ENCODE measurements around the gene GRB2.

The GRB2 gene

GRCh38 chr17:75341784-75342486 is 63.5 kb downstream of the GRB2 start:
- no peak for TF ChIP-seq CTCF (IDR thresholded peaks at IDR 0.05; ENCODE audit: insufficient read depth, missing control alignments)
- no peak for DNase-seq (ENCODE audit: insufficient read length, low spot score)
- no peak for FAIRE-seq

GRCh38 chr17:75340631-75341030 is 64.8 kb downstream of the GRB2 start:
- TF ChIP-seq CTCF (IDR thresholded peaks at IDR 0.05; ENCODE audit: insufficient read depth, missing control alignments) = no peak

GRCh38 chr17:75339971-75340370 is 65.5 kb downstream of the GRB2 start:
- FAIRE-seq (no peak), DNase-seq (ENCODE audit: insufficient read length, low spot score) (no peak)
- TF ChIP-seq CTCF (IDR thresholded peaks at IDR 0.05; ENCODE audit: insufficient read depth, missing control alignments) = no peak

More at GRCh38 chr17:75340631-75341030, 64.8 kb downstream of the GRB2 start:
- DNase-seq (ENCODE audit: insufficient read length, low spot score) (no peak), FAIRE-seq (no peak)

GRCh38 chr17:75338335-75338734 is 67.1 kb downstream of the GRB2 start:
- FAIRE-seq (no peak), DNase-seq (ENCODE audit: insufficient read length, low spot score) (no peak)
- TF ChIP-seq CTCF (IDR thresholded peaks at IDR 0.05; ENCODE audit: insufficient read depth, missing control alignments) = no peak

- no peak for FAIRE-seq
- DNase-seq (ENCODE audit: insufficient read length, low spot score) = no peak
These were observed 70.2 kb downstream of the GRB2 start for GRCh38 chr17:75335315-75335714.

GRCh38 chr17:75334723-75335122 is 70.8 kb downstream of the GRB2 start:
- FAIRE-seq (no peak), DNase-seq (ENCODE audit: insufficient read length, low spot score) (no peak)
- no peak for TF ChIP-seq CTCF (IDR thresholded peaks at IDR 0.05; ENCODE audit: insufficient read depth, missing control alignments)

More at GRCh38 chr17:75335315-75335714, 70.2 kb downstream of the GRB2 start:
- no peak for TF ChIP-seq CTCF (IDR thresholded peaks at IDR 0.05; ENCODE audit: insufficient read depth, missing control alignments)

- DNase-seq (ENCODE audit: insufficient read length, low spot score) = no peak
- TF ChIP-seq CTCF (IDR thresholded peaks at IDR 0.05; ENCODE audit: insufficient read depth, missing control alignments) = no peak
- FAIRE-seq = no peak
These were observed 73.8 kb downstream of the GRB2 start for GRCh38 chr17:75331671-75332070.
